GM18520 (cell line): ENCODE measurements around the gene OR4A15.

Experiments
- ATAC-seq: cut with Tn5 transposase; IDR thresholded peaks from one replicate; pipeline ENCODE4 v1.9.1; 2021; ENCODE audit not compliant: unreplicated experiment

The OR4A15 gene

GRCh38 chr11:55367674-55368073 is at the start of gene OR4A15:
OR4A15 (plus strand) TSS chr11:55367974; CDS start chr11:55367974, 0 bp downstream.
- ATAC-seq = no peak

DNA sequence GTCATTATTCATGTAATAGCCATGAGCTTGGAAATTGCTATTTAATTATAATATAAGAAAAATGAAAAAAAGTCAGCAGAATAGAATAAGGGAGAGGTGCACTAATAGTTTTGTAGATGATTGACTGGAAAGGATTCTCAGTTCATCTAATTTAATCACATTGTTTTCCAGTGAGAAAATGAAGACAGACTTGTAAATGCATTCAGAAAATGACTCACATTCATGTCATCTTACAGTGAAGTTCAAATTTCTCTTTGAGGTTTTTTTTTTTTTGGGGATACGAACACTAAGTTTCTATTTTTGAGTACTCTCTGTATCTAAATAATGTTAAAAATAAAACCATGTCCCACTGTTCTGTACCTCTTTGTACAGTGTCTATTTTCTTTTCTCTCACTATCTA is 43.3 kb upstream of the OR4A15 start:
- ATAC-seq = no peak

DNA sequence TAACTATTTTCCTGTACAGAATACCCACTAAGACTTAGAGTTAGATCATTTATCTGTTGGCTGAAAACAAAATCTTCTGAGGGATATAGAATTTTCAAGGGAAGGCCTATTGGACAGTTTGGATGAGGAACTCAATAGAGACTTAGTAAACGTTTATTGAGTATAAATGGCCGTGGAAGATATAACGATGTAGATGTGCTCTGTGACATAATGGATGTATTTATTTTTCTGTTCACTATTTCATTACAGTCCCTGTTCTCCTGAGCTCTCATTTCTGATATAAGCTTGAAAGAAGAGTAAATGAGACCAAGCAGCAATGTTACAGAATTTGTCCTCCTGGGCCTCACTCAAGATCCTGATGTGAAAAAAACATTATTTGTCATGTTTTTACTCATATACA is 24.9 kb upstream of the OR4A15 start, which contains the start of gene OR4A16:
Gene OR4A16 (plus strand): TSS at position 301 of the 400 bp plus-strand sequence. CDS start 0 bp downstream, at position 301.
- no peak for ATAC-seq

DNA sequence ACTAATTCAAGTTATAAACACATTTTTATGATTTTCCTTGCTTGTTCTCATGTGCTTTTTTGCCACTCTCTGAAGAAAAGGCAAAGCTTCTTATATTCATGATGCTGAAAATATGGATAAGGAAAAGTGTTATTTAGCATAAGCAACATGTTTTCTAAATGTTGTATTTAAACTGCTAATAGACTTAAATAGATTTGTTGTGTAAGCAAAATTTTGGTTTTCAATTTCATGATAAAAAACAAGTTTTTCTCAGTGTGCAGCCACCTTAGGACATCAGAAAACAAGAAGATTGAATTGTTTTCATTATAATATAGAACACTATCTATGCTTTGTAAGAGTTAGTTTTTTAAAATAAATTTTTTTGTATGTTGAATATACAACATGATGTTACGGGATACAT is 22.5 kb upstream of the OR4A15 start:
- no peak for ATAC-seq

- ATAC-seq = no peak
These were observed 18.7 kb upstream of the OR4A15 start for GRCh38 chr11:55349032-55349431.

GRCh38 chr11:55357560-55358184 is 10.1 kb upstream of the OR4A15 start:
- no peak for ATAC-seq

GRCh38 chr11:55401011-55401410 is 33.2 kb downstream of the OR4A15 start:
- ATAC-seq = no peak
